Muscle layer of colon (tissue), 2 donors: ENCODE measurements around the gene PRDM2.

Source experiments
- H3K27ac ChIP-seq: one replicate; pipeline ENCODE4 v1.7.0; 2013; ENCODE audit warnings: low read depth, mild to moderate bottlenecking, low read length, moderate library complexity
- H3K27me3 ChIP-seq, 2 donors: one replicate each; pipeline ENCODE4 v1.7.0; 2013; ENCODE audit warnings: low read length in 2 of 2, mild to moderate bottlenecking in 2 of 2; ENCODE audit not compliant: insufficient read depth in 2 of 2, control insufficient read depth in 1 of 2
- H3K36me3 ChIP-seq: one replicate; pipeline ENCODE4 v1.7.0; 2013; ENCODE audit warnings: mild to moderate bottlenecking, low read length; ENCODE audit not compliant: insufficient read depth
- H3K4me1 ChIP-seq: one replicate; pipeline ENCODE4 v1.7.0; 2013; ENCODE audit warnings: mild to moderate bottlenecking, low read length; ENCODE audit not compliant: insufficient read depth
- H3K4me3 ChIP-seq, 2 donors: one replicate each; pipeline ENCODE4 v1.7.0; 2013; ENCODE audit warnings: low read length in 2 of 2, low read depth in 1 of 2, mild to moderate bottlenecking in 1 of 2, moderate library complexity in 1 of 2
- H3K9ac ChIP-seq: one replicate; pipeline ENCODE4 v1.7.0; 2013; ENCODE audit warnings: low read length
- H3K9me3 ChIP-seq: one replicate; pipeline ENCODE4 v1.7.0; 2013; ENCODE audit warnings: mild to moderate bottlenecking, low read length
- donor health status: abdominal sarcoma.
- donor health status: Adenocarcinoma of cecum.

Gene PRDM2

DNA sequence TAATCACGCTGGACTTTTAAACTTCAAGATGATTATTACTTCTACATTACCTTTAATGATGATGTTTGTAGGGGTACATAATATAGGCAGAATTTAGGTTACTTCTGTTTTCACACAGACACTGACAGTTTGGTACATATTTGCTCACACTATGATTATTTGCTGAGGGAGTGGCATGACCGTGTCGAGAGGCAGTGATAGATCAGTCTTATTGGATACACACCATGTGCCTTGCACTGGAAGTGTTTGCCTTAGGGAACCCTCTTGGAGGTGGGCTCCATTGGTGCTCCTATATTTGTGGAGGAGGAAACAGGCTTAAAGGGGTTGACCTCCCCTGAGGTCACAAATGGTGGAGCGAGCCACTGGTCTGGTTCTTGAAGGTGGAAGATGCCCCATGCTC, 132.1 kb downstream of the PRDM2 start:
- H3K36me3 ChIP-seq, result no peaks in the 10 kb centered on the region
- no peak overlapping the region for H3K27ac ChIP-seq
- H3K9me3 ChIP-seq, result no peaks in the 10 kb centered on the region
- H3K9ac ChIP-seq, result no peak overlapping the region
- peaks cover 0 to 9% of the 10 kb centered on the region in 2 donors for H3K27me3 ChIP-seq
- no peak overlapping the region for H3K4me3 ChIP-seq
- H3K4me1 ChIP-seq, result no peaks in the 10 kb centered on the region

DNA sequence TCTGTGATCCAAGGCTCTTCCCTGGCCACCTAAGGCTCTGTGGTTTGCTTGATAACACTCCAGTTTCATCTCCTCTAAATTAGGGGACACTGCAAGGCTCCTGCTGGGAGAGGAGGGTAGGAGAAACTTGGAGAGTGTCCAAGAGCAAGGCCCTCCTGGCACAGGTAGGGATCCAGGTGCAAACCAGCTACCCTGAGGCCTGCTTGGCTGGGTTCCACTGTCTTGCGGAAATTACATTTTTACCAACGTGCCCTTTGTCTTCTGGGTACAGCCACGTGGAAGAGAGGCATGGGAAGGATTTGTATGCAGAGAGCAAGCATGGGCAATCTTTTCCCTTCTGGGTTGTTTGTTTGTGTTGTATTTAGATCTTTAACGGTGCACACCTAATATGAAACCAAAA, 132.5 kb downstream of the PRDM2 start:
- Histone ChIP-seq H3K36me3 (no peaks in the 10 kb centered on the region), H3K4me1 (no peaks in the 10 kb centered on the region), H3K9ac (no peak overlapping the region), H3K27ac (no peak overlapping the region), H3K27me3 (peaks cover 0 to 9% of the 10 kb centered on the region in 2 donors), H3K9me3 (no peaks in the 10 kb centered on the region), H3K4me3 (no peak overlapping the region)

DNA sequence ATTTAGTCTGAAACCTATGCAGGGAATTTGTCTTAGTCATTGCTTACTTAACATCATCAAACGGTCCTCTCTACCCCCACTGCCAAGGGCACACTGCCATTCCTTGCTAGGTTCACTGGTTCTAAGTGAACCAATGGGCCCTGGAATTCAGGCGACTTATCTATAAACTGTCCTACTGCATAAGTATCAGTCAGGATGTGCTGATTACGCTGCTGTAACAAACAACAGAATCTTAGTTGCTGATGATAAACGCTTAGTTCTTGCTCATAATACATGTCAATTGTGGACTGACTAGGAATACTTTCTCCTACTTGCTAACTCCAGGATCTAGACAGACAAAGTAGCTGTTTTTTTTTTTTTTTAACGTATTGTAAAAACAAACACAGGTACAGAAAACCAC, 136.1 kb downstream of the PRDM2 start:
- Histone ChIP-seq H3K9ac (no peak overlapping the region), H3K27ac (no peak overlapping the region), H3K27me3 (peaks cover 0 to 9% of the 10 kb centered on the region in 2 donors), H3K4me3 (no peak overlapping the region), H3K9me3 (no peaks in the 10 kb centered on the region), H3K4me1 (no peaks in the 10 kb centered on the region), H3K36me3 (no peaks in the 10 kb centered on the region)

DNA sequence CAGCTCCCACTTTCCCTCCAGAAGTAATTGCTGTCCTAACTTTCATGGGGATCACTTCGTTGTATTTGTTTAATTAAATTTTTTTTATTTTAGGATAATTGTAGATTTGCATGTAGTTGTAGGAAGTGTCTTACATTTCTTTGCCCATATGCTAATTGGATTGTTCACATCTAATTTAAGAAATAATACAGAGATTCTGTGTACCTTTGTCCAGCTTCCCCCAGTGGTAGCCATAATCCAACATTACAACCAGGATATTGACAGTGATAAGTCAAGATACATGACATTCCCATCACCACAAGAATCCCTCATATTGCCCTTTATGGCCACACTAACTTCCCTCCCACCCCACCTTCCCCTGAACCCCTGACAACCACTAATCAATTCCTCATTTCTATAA, 136.6 kb downstream of the PRDM2 start:
- no peaks in the 10 kb centered on the region for H3K36me3 ChIP-seq
- no peak overlapping the region for H3K9ac ChIP-seq
- H3K4me3 ChIP-seq, result no peak overlapping the region
- H3K27me3 ChIP-seq, result peaks cover 0 to 9% of the 10 kb centered on the region in 2 donors
- H3K4me1 ChIP-seq, result no peaks in the 10 kb centered on the region
- H3K9me3 ChIP-seq, result no peaks in the 10 kb centered on the region
- no peak overlapping the region for H3K27ac ChIP-seq

DNA sequence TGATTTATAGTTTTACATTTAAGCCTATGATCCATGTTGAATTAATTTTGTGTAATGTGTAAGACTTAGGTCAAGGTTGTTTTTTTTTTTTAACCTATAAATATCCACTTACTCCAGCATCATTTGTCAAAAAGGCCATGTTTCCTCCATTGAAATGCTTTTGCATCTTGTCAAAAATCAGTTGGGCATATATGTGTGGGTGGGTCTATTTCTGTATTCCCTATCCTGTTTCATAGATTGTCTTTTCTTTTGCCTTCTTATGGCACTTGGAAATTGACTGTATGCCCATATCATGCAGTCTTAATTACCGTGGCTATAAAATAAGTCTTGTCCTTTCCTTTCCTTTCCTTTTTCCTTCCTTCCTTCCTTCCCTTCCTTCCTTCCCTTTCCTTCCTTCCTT, 138.2 kb downstream of the PRDM2 start:
- H3K27ac ChIP-seq, result no peak overlapping the region
- H3K27me3 ChIP-seq, result peaks cover 0 to 3% of the 10 kb centered on the region in 2 donors
- H3K4me3 ChIP-seq, result no peak overlapping the region
- no peaks in the 10 kb centered on the region for H3K9me3 ChIP-seq
- no peak overlapping the region for H3K9ac ChIP-seq
- no peaks in the 10 kb centered on the region for H3K4me1 ChIP-seq
- no peaks in the 10 kb centered on the region for H3K36me3 ChIP-seq

DNA sequence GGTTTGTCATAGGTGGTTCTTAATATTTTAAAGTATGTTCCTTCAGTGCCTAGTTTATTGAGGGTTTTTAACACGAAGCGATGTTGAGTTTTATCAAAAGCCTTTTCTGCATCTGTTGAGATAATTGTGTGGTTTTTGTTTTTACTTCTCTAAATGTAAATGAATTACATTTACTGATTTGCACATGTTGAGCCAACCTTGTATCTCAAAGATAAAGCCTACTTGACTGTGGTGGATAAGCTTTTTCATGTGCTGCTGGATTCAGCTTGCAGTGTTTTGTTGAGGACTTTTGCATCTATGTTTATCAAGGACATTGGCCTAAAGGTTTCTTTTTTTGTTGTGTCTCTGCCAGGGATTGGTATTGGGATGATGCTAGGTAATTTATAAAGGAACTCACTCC, 142.5 kb downstream of the PRDM2 start:
- Histone ChIP-seq H3K4me1 (no peaks in the 10 kb centered on the region), H3K36me3 (no peaks in the 10 kb centered on the region), H3K27ac (no peak overlapping the region), H3K4me3 (no peak overlapping the region), H3K27me3 (no peaks in the 10 kb centered on the region), H3K9ac (no peak overlapping the region), H3K9me3 (no peaks in the 10 kb centered on the region)

DNA sequence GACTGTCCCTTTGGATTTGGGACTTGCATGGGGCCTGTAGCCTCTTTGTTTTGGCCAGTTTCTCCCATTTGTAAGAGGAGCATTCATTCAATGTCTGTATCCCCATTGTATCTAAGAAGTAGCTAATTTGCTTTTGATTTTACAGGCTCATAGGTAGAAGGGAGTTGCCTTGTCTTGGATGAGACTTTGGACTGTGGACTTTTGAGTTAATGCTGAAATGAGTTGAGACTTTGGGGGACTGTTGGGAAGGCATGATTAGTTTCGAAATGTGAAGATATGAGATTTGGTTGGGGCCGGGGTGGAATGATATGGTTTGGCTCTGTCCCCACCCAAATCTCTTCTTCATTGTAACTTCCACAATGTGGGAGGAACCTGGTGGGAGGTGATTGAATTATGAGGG, 151.7 kb downstream of the PRDM2 start:
- no peaks in the 10 kb centered on the region for H3K27me3 ChIP-seq

DNA sequence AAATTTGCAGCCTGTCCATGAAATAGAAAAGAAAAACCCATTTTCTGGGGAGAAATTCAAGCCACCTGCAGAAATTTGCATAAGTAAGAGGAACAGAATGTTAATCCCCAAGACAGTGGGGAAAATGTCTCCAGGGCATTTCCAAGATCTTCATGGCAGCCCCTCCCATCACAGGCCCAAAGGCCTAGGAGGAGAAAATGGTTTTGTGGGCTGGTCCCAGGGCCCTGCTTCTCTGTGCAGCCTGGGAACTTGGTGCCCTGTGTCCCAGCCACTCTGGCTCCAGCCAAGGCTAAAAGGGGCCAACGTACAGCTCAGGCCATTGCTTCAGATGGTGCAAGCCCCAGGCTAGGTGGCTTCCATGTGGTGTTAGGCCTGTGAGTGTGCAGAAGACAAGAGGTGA, 155.6 kb downstream of the PRDM2 start:
- Histone ChIP-seq H3K9me3 (no peaks in the 10 kb centered on the region), H3K4me1 (no peaks in the 10 kb centered on the region), H3K36me3 (no peaks in the 10 kb centered on the region), H3K9ac (no peak overlapping the region), H3K27ac (no peak overlapping the region), H3K27me3 (no peaks in the 10 kb centered on the region), H3K4me3 (no peak overlapping the region)

More for the DNA sequence above, 151.7 kb downstream of the PRDM2 start:
- H3K36me3 ChIP-seq, result no peaks in the 10 kb centered on the region
- no peak overlapping the region for H3K9ac ChIP-seq
- no peak overlapping the region for H3K4me3 ChIP-seq
- H3K27ac ChIP-seq, result no peak overlapping the region
- H3K4me1 ChIP-seq, result no peaks in the 10 kb centered on the region
- no peaks in the 10 kb centered on the region for H3K9me3 ChIP-seq

DNA sequence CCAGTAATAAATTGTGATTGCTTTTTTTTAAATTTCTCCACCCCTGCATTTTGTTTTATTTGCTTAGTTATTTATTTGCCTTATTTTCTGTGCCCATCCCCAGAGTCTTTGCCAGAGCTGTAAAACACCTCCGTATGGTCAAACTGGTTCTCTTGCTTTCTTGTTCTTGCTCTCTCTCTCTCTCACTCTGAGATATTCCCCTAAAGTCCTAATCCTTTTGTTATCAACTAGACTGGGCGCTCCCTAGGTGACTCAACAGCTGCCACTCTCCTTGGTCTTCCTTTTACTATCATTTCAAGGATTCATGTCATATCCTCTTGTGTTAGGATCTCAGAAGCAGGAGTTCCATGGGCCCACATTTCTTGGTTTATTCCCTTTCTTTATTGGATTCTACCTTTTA, 160.0 kb downstream of the PRDM2 start:
- no peaks in the 10 kb centered on the region for H3K9me3 ChIP-seq
- H3K27ac ChIP-seq, result no peak overlapping the region
- no peak overlapping the region for H3K4me3 ChIP-seq
- no peaks in the 10 kb centered on the region for H3K36me3 ChIP-seq
- no peak overlapping the region for H3K9ac ChIP-seq
- no peaks in the 10 kb centered on the region for H3K27me3 ChIP-seq
- no peaks in the 10 kb centered on the region for H3K4me1 ChIP-seq

DNA sequence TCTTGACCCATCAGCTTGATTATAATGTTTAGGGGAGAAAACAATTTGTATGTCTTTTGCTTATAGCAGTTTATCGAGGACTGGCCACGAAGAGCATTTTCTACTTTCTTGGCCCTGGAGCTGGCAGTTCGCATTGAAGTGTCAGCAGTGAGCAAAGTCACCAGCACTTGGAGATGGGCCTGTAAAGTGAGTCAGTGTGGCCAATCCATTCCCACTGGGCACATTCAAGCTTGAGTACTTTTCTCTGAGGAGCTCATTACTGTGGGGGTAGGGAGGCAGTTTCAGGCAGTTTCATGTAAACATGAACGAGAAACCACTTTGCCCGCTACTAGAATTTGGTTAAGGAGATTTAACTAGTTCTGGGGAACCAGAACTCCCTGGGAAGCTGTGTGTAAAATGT, 164.8 kb downstream of the PRDM2 start:
- H3K9ac ChIP-seq, result no peak overlapping the region
- H3K36me3 ChIP-seq, result no peaks in the 10 kb centered on the region
- no peaks in the 10 kb centered on the region for H3K27me3 ChIP-seq
- H3K4me1 ChIP-seq, result no peaks in the 10 kb centered on the region
- H3K9me3 ChIP-seq, result no peaks in the 10 kb centered on the region
- H3K4me3 ChIP-seq, result no peak overlapping the region
- no peak overlapping the region for H3K27ac ChIP-seq

DNA sequence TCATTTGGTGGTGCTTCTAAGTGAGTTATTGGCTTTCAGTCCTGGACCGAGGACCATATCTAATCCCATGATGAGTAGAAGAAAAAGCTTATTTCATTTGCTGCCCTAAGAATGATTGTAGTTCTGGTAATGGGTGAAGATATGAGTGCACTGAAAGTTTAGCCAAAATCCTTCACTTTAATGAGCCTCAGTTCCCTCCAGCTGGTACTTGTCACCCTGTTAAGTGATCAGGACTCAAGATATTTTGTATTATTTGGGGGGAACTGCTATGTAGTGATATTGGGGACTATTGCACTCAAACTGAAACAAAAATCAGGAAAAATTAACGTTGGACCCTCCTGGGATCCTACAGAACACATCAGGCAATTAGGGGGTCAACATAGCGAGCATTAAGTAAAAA, 165.9 kb downstream of the PRDM2 start:
- Histone ChIP-seq H3K4me3 (no peak overlapping the region), H3K27ac (no peak overlapping the region), H3K27me3 (no peaks in the 10 kb centered on the region), H3K4me1 (no peaks in the 10 kb centered on the region), H3K9ac (no peak overlapping the region), H3K36me3 (no peaks in the 10 kb centered on the region), H3K9me3 (no peaks in the 10 kb centered on the region)

DNA sequence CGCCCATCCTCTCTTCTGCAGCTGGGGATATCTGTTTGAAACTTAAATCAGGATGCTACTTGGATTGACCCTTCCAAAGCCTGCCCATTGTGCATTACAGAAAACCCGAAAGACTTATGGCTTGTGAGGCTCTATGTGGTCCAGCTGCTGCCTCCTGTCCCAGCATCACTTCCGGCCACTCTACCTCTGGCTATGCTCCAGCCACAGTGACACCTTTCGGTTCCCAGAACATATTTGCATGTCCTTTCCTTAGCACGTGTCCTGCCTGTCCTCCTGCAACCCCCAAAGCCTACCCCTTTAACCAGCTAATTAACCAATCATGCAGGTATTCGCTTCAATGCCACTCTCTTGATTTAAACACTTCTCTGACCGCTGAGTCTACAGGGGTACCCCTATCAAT, 167.6 kb downstream of the PRDM2 start:
- H3K4me1 ChIP-seq, result no peaks in the 10 kb centered on the region
- no peak overlapping the region for H3K4me3 ChIP-seq
- no peaks in the 10 kb centered on the region for H3K27me3 ChIP-seq
- no peaks in the 10 kb centered on the region for H3K9me3 ChIP-seq
- H3K27ac ChIP-seq, result no peak overlapping the region
- H3K9ac ChIP-seq, result no peak overlapping the region
- no peaks in the 10 kb centered on the region for H3K36me3 ChIP-seq
